Fibroblast of the aortic adventitia (primary cell): ENCODE measurements around the gene DDX49. TPM values are rescaled to one million over a fixed set of nuclear protein-coding genes. Genes with fewer than 3 reads are reported as not detected.
"Not testable (repeated sequence)": the region's sequence is repeated elsewhere in the genome, so short reads cannot be mapped to it uniquely, and the experiment has no call there.

ENCODE experiments used
- DNase-seq: peaks from one replicate; pipeline ENCODE4 v3.0.0-alpha.2; 2010; ENCODE audit warnings: low read depth
- H3K4me3 ChIP-seq: 2 replicates; pipeline ENCODE4 v1.5.1; 2011; ENCODE audit warnings: low read depth, mild to moderate bottlenecking, control low read depth, low read length, moderate library complexity
- total RNA-seq: library from RNA; depleted of rRNA; stranded (reverse); fragments of >200 nt; gene quantifications from 2 replicates; pipeline ENCODE4 v1.2.3, GENCODE V29; 2012; ENCODE audit warnings: low replicate concordance
- TF ChIP-seq, protein P1 (sequence below): IDR thresholded peaks from 2 replicates; pipeline ENCODE4 v1.5.1; 2011; ENCODE audit warnings: mild to moderate bottlenecking, low read length, control low read depth, inconsistent platforms; ENCODE audit not compliant: insufficient read depth

DDX49 gene
- total RNA-seq, 1 donor: 42.1 TPM

DNA sequence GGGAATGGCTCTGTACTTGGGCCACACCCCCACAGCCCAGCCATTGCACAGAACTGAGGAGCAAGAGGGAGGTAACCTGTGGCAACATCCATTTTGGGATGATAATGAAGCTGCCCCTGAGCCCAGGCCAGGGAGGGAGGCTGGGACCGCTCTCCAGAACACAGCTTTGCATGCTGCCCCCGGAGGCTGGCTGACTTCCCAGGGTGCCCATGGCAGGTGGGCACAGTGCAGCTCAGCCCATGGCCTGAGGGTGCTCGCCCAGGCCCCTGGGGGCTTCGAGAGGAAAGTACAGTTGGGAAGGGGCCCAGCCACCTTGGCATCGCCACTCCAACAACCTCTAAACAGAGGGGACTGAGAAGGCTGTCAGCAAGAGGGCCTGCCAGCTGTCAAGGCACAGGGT lies 6.0 kb upstream of the DDX49 start:
- H3K4me3 ChIP-seq: no peak overlapping the region
- DNase-seq: no peak
- TF ChIP-seq, protein P1, sequence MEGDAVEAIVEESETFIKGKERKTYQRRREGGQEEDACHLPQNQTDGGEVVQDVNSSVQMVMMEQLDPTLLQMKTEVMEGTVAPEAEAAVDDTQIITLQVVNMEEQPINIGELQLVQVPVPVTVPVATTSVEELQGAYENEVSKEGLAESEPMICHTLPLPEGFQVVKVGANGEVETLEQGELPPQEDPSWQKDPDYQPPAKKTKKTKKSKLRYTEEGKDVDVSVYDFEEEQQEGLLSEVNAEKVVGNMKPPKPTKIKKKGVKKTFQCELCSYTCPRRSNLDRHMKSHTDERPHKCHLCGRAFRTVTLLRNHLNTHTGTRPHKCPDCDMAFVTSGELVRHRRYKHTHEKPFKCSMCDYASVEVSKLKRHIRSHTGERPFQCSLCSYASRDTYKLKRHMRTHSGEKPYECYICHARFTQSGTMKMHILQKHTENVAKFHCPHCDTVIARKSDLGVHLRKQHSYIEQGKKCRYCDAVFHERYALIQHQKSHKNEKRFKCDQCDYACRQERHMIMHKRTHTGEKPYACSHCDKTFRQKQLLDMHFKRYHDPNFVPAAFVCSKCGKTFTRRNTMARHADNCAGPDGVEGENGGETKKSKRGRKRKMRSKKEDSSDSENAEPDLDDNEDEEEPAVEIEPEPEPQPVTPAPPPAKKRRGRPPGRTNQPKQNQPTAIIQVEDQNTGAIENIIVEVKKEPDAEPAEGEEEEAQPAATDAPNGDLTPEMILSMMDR: no peak

DNA sequence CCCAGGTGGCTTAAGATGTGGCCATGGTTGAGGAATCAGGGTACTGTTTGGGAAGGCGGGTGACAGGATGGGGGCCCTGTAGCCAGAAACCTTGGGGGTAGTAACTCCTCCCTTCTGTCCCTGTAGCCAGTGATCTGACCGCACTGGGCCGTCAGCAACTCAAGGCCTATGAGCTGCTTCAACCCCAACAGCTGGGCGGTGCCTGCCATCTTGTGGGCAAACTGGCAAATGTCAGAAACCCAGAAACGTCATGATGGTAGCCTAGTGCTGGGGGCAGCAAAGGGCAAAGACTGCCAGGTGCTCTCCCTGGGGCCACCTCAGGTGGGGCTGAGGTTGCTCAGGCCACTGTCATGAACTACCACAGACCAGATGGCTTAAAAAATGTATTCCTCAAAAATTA lies 3.9 kb upstream of the DDX49 start:
- DNase-seq: peak; percentile 38
- TF ChIP-seq, protein P1: peak; percentile 25
- H3K4me3 ChIP-seq: no peak overlapping the region

DNA sequence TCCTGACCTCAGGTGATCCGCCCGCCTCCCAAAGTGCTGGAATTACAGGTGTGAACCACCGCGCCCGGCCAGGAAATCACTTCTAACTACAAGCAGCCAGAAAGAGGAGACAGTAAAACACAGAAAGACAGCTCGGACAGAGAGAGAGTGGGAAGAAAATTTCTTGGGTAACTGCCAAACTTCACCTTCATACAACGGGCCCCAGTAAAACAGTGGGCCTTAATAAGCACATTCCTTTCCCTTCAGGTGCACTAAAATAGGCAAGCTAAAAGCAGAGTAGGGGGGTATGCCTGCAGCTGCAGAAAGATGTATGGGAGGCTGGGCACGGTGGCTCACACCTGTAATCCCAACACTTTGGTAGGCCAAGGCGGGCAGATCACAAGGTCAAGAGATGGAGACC lies 1.9 kb upstream of the DDX49 start:
- not testable (repeated sequence) for DNase-seq
- H3K4me3 ChIP-seq: peak overlapping the region; percentile 78

DNA sequence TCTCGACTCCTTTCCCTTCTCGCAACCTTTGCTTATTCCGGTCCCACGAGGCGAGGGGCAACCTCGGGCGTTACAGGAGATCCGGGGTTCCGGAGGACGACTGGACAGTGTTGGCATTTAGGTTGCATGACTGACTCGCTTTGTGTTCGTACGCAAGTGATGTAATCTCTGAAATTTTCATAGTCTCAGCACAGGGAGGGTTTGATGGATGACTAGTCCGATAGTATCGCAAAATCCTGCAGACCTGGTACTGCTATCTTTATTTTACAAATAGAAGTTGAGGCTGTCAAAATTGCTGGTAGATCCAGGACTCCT lies 342 bp downstream of the DDX49 start:
- peak; percentile 30 for DNase-seq
- peak overlapping the region; percentile 100 for H3K4me3 ChIP-seq
- TF ChIP-seq, protein P1: no peak

DNA sequence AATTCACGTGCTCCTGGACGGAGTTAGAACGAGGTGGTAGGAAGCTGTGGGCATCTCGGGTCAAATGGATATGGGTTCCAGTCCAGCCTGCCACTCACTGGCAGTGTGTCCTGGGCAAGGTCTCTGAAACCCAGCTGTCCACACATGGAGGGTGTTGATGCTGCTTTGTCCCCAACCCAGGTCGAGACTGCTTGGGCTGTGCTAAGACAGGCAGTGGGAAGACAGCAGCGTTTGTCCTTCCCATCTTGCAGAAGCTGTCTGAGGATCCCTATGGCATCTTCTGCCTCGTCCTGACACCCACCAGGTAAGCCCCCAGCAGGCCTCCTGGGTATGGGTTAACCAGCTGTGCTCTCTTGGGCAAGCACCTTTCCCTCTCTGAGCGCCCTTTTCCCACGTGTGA lies 885 bp downstream of the DDX49 start:
- DNase-seq: no peak
- peak overlapping the region; percentile 100 for H3K4me3 ChIP-seq
- TF ChIP-seq, protein P1: no peak

DNA sequence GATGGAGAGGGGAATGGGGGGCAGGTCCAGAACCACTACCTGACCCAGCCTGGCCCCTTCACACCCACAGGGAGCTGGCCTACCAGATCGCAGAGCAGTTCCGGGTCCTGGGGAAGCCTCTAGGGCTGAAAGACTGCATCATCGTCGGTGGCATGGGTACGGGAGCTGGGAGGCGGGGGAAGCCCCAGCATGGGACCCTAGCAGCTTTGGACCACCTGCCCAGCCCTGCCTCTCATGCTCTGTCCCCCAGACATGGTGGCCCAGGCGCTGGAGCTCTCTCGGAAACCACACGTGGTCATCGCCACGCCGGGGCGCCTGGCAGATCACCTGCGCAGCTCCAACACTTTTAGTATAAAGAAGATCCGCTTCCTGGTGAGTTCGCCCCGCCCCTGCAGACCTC lies 2.1 kb downstream of the DDX49 start:
- no peak for DNase-seq
- TF ChIP-seq, protein P1: no peak
- no peak overlapping the region for H3K4me3 ChIP-seq

DNA sequence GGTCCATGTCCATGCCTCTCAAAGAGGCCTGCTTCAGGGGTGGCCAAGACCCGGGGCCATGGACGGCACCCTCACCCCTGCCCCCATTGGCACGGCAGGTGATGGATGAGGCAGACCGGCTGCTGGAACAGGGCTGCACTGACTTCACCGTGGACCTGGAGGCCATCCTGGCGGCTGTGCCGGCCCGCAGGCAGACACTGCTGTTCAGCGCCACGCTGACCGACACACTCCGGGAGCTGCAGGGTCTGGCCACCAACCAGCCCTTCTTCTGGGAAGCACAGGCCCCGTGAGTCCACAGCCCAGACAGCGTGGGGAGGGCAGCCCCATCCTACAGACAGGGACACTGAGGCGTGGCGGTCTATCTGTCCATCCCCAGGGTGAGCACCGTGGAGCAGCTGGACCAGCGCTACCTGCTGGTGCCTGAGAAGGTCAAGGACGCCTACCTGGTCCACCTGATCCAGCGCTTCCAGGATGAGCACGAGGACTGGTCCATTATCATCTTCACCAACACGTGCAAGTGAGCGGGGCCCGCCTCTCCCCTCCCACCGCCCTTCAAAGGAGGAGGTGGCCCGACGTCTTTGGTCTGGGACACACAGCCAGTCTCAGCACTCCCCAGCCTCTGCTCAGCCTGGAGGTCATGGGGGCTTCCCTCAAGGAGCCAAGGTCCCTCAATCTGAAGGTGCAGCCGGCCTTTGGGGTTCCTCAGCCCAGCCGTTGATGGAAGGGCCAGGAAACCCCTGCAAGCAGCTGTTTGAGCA lies 2.9 kb downstream of the DDX49 start:
- no peak for DNase-seq
- H3K4me3 ChIP-seq: no peak overlapping the region
- TF ChIP-seq, protein P1: no peak
